Fibroblast of villous mesenchyme (primary cell): Measurements from ENCODE around the gene PVALB. TPM values are rescaled to one million over a fixed set of nuclear protein-coding genes. Genes with fewer than 3 reads are reported as not detected.

Source experiments
- DNase-seq: peaks from one replicate; pipeline ENCODE4 v3.0.0-alpha.2; 2010; ENCODE audit warnings: low read depth
- H3K4me3 ChIP-seq: 2 replicates; pipeline ENCODE4 v1.5.1; 2011; ENCODE audit warnings: low read depth, mild to moderate bottlenecking, low read length
- CTCF ChIP-seq: IDR thresholded peaks from 2 replicates; pipeline ENCODE4 v1.5.1; 2012; ENCODE audit warnings: low read depth, mild to moderate bottlenecking, low read length; ENCODE audit not compliant: insufficient read depth
- total RNA-seq: library from RNA; depleted of rRNA; stranded (reverse); fragments of >200 nt; gene quantifications from 2 replicates; pipeline ENCODE4 v1.2.3, GENCODE V29; 2012

The PVALB gene
- total RNA-seq, 1 donor: not detected

- no peak for DNase-seq
- TF ChIP-seq CTCF: no peak
- no peak overlapping the region for H3K4me3 ChIP-seq
Observed at GRCh38 chr22:36765131-36765942, 51.5 kb downstream of the PVALB start.

GRCh38 chr22:36764641-36765040 lies 52.2 kb downstream of the PVALB start:
- no peak for TF ChIP-seq CTCF
- DNase-seq: no peak

DNA sequence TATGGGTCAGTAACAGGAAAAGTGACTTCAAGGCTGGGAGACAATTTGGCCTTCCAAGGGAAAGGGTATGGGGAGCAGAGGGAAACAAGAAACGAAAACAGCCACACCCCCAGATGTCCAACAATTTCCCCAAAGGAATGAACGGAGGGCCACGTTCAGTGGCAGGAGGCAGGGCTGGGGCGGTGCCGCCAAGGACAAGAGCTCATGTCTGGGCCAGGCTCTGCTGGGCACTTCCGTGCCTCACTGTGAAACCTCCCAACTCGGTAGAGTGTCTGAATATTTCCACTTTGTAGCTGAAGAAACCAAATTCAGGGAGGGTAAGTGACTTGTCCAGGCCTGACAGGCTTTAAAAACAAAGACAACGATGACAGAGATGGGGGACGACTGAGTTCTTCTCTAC lies 52.8 kb downstream of the PVALB start:
- no peak for TF ChIP-seq CTCF
- DNase-seq: no peak
- H3K4me3 ChIP-seq: no peak overlapping the region

More at GRCh38 chr22:36764641-36765040, 52.2 kb downstream of the PVALB start:
- no peak overlapping the region for H3K4me3 ChIP-seq

DNA sequence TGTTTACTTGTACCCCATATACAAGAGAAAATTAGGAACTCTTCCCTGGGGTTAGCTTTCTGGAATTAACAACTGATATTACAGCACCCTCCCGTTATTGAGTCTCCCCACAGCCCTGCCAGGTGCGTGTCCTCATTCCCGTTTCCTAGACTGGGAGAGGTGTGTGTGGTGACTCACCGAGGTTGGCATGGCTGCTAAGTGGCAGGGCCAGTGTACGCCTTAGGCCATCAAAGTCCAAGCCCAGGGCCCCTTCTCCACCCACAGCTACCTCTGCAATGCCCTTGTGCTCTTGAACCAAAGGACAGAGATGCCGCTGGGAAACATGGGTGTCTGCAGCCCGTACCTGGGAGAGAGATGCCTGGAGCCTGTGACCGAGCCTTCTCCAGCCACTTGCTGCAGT lies 53.3 kb downstream of the PVALB start:
- TF ChIP-seq CTCF: no peak
- H3K4me3 ChIP-seq: no peak overlapping the region
- DNase-seq: no peak

DNA sequence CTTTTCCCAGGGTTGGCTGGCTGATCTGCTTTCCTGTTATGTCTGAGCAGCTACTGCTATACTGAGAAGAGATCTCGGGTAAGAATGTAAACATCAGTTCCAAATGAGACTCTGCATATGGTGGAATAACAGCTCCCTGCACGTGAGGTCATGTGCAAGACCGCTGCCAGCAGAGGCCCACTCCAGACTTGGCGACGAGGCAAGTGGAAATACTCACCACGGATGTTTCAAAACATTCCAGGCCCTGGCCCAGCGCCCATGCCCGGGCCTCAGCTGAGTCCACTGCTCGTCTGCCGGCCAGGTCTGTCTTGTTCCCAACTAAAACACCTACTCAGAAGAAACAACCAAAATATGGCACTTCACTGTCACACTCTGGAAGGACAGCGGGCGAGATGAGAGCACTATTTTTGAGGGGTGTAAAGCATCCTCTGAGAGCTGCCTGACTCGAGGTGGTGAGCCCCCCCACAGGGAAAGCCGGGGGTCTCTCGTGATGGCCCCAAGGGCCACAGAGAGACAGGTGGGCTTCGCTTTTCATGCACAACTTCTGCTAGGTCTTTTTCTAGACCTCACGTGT lies 54.1 kb downstream of the PVALB start:
- no peak overlapping the region for H3K4me3 ChIP-seq
- DNase-seq: peak; percentile 65
- no peak for TF ChIP-seq CTCF

GRCh38 chr22:36761553-36762240 lies 55.1 kb downstream of the PVALB start:
- no peak for DNase-seq
- H3K4me3 ChIP-seq: no peak overlapping the region
- no peak for TF ChIP-seq CTCF
